IPS-11a (cell line): Measurements from ENCODE around the gene NMUR1.

Source experiments
- H3K4me3 ChIP-seq: one replicate; pipeline ENCODE4 v1.5.1; 2013; ENCODE audit warnings: low read depth, low read length, control low read depth

NMUR1 gene

DNA sequence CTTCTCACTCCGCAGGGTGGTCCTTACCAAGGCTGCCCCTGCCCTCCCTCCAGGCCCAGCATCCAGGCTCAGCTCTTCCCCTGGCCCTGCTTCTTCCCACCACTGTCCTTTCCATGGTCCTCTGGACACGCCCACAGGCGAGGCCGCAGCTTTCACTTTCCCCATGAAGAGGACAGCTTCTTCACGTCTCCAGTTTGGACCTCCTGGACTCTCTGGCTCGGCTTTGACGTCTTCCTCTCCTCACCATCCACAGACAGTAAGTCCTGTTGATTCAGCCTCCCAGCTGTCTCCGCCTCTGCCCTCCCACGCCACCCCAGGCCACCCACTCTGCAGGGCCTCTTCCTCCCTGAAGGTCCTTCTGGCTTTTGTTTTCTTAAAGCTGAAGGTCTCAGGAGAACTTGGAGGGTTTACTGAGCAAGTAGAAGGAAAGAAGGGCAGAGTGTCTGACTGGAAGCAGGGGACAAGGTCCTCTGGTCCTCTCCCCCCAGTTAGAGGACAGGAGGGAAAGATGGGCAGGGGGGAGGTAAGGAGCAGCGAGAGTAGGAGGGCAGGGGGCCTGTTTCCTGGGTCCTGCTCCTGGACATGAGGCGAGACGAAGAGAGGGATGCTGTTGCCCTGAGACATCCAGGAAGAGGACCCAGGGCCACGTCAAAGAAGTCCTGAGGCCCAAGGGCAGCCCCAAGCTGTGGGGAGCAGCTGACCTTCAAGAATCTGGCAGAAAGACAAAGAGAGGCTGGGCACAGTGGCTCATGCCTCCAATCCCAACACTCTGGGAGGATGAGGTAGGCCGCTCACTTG lies 24.7 kb upstream of the NMUR1 start:
- no peak overlapping the region for H3K4me3 ChIP-seq

GRCh38 chr2:231554327-231554726 lies 24.1 kb upstream of the NMUR1 start:
- no peak overlapping the region for H3K4me3 ChIP-seq

DNA sequence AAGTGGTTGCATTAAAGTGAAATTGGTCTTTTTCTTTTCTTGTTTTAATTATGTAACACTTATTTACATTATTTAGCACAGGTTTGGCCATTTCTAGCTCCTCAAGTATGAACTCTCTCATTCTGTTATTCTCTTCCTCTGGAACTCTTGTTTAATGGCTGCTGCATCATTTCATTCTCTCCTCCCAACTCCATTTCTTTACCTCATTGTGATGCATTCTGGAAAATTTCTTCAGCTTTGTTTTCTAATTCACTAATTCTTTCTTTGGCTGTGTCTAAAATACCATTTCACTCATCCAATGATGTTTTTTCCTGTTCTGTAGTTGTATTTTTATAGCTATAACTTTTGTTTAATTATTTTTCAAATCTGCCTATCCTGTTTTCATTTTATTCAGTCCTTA lies 22.5 kb upstream of the NMUR1 start:
- H3K4me3 ChIP-seq = no peak overlapping the region

DNA sequence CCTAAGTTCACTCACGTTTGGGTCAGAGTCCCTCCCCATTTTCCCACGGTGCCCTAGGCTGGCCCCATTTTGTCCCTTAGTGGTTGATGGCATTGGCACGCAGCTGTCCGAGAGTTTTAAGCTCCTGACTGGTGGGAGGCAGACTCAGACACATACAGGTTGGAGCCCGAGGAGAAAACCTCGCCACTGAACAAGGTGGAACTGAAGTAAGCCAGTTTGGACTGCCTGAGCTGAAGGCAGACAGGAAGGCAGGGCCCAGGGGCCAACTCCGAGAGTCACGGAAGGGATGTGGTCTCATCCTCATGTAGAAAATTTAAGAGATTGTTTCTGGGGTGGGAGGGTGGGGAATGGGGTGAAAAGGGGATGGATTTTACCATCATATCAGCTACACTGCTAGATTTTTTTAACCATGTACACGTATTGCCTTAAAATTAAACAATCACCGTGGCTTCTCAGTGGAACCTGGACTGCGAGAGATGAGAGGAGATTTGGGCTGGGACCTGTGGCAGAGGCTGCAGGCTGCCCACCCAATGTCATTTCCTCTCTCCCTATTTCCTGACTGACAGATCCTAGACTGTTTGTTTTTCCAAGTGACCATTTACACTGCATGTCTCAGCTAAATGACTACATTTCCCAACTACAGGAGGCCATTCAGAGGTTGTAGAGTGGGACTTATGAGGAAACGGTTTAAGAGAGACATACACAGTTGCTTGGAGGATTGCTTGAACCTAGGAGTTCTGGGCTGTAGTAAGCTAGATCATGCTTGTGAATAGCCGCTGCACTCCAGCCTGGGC lies 19.4 kb upstream of the NMUR1 start:
- H3K4me3 ChIP-seq = no peak overlapping the region

DNA sequence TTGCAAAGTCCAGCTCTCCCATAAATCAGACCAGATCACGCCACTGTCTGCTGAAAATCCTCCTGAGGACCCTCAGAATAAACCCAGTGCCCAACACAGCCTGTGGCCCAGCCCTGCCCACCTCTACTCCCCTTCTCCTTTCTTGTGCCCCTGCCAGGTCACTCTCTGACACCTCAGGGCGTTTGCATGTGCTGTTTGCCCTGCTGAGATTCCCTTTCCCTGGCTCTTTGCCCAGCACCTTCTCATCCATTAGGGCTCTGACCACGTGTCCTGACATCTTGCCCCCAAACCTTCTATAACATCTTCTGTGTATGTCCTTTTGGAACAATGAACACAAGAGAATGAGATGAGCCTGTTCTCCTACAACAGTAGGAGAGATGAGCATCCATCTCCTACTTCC lies 18.5 kb upstream of the NMUR1 start:
- no peak overlapping the region for H3K4me3 ChIP-seq

DNA sequence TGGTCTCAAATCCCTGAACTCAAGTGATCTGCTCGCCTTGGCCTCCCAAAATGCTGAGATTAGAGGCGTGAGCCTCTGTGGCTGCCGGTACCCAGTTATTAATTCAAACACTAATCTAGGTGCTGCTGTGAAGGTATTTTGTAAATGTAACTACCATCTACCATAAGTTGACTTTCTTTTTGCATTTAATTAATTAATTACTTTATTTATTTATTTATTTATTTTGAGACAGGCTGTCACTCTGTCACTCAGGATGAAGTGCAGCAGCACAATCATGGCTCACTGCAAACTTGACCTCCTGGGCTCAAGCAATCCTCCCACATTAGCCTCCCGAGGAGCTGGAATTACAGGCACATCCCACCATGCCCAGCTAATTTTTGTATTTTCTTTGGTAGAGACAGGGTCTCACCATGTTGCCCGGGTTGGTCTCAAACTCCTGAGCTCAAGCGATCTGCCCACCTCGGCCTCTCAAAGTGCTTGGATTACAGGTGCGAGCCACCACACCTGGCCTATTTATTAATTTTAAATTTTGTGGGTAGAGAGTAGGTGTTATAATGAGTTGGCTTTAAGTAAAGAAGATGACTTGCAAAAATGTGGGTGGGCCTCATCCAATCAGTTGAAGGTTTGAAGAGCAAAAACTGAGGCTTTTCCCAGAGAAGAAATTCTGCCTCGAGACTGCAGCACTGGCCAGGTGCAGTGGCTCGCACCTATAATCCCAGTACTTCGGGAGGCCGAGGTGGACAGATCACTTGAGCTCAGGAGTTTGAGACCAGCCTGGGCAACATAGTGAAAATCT lies 17.3 kb upstream of the NMUR1 start:
- no peak overlapping the region for H3K4me3 ChIP-seq

DNA sequence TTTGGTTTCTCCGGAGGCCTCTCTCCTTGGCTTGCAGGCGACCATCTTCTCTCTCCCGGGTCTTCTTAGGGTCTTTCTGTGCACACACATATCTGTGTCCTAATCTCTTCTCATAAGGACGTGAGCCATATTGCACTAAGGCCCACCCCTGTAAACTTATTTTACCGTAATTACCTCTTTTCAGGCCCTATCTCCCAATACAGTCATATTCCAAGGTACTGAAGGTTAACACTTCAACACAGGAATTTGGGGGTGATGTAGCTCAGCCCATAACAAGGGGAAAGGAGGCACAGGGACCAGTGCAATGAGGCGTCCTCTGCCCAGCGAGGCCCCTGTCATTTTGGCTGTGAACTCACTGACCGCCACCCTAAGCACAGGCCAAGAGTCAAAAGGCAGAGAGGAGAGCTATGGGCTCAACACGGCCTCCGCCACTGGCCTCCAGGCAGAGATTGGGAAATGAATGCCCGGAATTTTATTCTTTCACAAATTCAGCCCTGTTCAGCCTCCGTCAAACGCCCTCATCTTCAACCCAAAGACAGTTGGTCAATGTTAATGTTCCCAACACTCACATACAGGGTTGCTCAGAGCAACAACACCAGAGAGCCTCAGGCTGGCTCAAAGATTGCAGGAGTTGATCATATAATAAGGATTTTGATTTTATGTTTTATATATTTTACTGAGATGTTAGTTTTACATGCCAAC lies 15.9 kb upstream of the NMUR1 start:
- no peak overlapping the region for H3K4me3 ChIP-seq

GRCh38 chr2:231545105-231545902 lies 15.1 kb upstream of the NMUR1 start:
- H3K4me3 ChIP-seq = no peak overlapping the region

DNA sequence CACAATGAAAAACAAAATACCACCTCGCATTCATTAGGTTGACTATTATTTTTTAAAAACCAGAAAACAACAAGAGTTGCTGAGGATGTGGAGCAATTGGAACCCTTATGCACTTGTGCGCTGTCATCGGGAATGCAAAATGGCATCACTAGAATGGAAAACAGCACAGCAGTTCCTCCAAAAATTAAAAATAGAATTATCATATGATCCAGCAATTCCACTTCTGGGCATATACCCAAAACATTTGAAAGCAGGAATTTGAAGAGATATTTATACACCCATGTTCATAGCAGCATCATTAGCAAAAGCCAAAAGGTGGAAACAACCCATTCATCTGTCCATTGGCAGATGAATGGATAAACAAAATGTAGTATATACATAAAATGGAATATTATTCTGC lies 11.9 kb upstream of the NMUR1 start:
- H3K4me3 ChIP-seq = no peak overlapping the region

GRCh38 chr2:231541645-231542044 lies 11.4 kb upstream of the NMUR1 start:
- no peak overlapping the region for H3K4me3 ChIP-seq

GRCh38 chr2:231539991-231540390 lies 9.7 kb upstream of the NMUR1 start:
- no peak overlapping the region for H3K4me3 ChIP-seq

DNA sequence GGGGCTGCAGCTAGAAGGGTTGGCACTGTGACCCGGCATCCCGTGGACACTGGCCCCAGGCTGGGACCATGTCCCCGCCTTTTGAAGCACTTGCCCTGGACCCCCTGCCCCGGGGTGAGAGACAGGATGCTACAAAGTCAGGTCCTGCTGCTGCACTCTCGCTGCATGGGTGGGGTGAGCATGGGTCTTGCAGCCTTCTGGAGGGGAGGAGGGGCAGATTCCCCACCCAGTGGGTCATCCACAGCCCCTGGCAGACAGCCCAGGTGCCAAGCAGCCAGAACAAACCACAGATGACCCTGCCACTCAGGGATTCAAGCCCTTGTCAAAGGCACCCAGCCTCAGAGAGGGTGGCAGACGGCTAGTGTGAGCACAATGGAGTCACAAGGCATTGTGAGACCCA lies 5.7 kb upstream of the NMUR1 start:
- H3K4me3 ChIP-seq = no peak overlapping the region

DNA sequence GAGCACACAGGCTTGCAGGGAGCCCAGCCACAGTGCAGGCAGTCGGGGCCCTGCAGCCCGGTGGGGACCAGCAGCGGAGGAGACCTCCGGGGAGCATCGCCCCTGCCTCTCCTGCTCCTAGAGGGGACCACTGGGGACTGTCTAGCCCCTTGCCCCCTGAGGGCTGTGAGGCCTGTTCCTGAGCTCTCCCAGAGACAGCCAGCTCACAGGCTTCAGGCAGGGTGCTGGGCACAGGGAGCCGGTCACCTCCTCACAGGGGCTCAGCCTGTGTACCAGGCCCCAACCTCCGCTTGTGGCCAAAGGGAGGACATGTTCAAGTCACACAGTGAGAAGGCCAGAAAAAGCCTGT lies 3.5 kb upstream of the NMUR1 start:
- no peak overlapping the region for H3K4me3 ChIP-seq

- no peak overlapping the region for H3K4me3 ChIP-seq
Measured at GRCh38 chr2:231533086-231533776, 3.0 kb upstream of the NMUR1 start.

- H3K4me3 ChIP-seq = no peak overlapping the region
Measured at GRCh38 chr2:231532756-231533035, 2.5 kb upstream of the NMUR1 start.

GRCh38 chr2:231531883-231532755 lies 1.9 kb upstream of the NMUR1 start:
- no peak overlapping the region for H3K4me3 ChIP-seq

DNA sequence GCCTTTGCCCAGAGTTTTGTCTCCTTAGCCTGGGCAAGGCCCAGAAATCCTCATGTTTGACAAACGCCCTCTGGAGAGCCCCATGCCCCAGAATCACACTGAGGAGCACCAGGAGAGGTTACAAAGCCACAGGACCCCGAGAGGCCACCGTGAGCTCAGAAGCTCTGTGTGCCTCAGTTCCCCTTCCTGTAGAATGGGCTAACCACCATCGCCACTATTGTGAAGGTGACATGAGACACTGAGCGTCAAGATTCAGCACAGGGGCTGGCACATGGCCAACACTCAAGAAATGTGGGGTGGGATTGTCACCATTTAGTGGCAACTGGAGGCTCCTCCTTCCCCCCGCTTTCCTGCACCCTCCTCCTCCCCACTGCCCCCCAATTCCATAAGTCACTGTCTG lies 1.2 kb upstream of the NMUR1 start:
- H3K4me3 ChIP-seq = no peak overlapping the region

- no peak overlapping the region for H3K4me3 ChIP-seq
Measured at GRCh38 chr2:231528636-231529030, 1.6 kb downstream of the NMUR1 start.
